ENCODE data around the gene CLCN2.

DNA sequence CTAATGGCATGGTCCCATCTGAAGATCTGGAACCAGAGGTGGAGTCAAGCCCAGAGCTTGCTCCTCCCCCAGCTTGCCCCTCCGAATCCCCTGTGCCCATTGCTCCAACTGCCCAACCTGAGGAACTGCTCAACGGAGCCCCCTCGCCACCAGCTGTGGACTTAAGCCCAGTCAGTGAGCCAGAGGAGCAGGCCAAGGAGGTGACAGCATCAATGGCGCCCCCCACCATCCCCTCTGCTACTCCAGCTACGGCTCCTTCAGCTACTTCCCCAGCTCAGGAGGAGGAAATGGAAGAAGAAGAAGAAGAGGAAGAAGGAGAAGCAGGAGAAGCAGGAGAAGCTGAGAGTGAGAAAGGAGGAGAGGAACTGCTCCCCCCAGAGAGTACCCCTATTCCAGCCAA, 39.7 kb downstream of the CLCN2 start:
- TF ChIP-seq EZH2phosphoT487 (IDR thresholded peaks at IDR 0.05; ENCODE audit: insufficient read depth, low read depth) (no peak), EZH2 (IDR thresholded peaks at IDR 0.05; ENCODE audit: insufficient read depth, poor library complexity, severe bottlenecking) (no peak)

Measured in GM23248 (cell line).